HepG2 (cell line): ENCODE data around the gene SPPL2B. TPM values are rescaled to one million over a fixed set of nuclear protein-coding genes. Genes with fewer than 3 reads are reported as not detected.
A peak's percentile ranks its signal among the peaks of the same experiment; 100 is the strongest.

Experiments used
- AKAP8 ChIP-seq: sonication (generic); formaldehyde crosslinking; IDR thresholded peaks from 2 replicates; pipeline ENCODE4 v1.5.1; 2020; ENCODE audit warnings: mild to moderate bottlenecking, missing genetic modification reagents
- ARHGAP35 ChIP-seq: sonication (generic); formaldehyde crosslinking; IDR thresholded peaks from 2 replicates; pipeline ENCODE4 v1.9.0; 2022; ENCODE audit warnings: mild to moderate bottlenecking, inconsistent platforms, moderate library complexity, missing genetic modification reagents, borderline replicate concordance
- ESRRA ChIP-seq: sonication (generic); formaldehyde crosslinking; IDR thresholded peaks from 2 replicates; pipeline ENCODE4 v1.5.1; 2020; ENCODE audit warnings: mild to moderate bottlenecking, low read depth, missing genetic modification reagents
- FOSL2 ChIP-seq: sonication (generic); formaldehyde crosslinking; IDR thresholded peaks from 2 replicates; pipeline ENCODE4 v1.4.0; 2020; ENCODE audit warnings: missing genetic modification reagents
- HNF4G ChIP-seq, 2 experiments: sonication (generic) in 1 of 2; formaldehyde crosslinking in 1 of 2; IDR thresholded peaks; 2 replicates each; pipeline versions ENCODE4 v1.4.0 to v1.6.1; 2011 to 2020; ENCODE audit warnings: borderline replicate concordance in 2 of 2, low read depth in 2 of 2, mild to moderate bottlenecking in 2 of 2, low read length in 1 of 2, missing genetic modification reagents in 1 of 2, moderate library complexity in 1 of 2
- HOXD1 ChIP-seq: sonication (generic); formaldehyde crosslinking; IDR thresholded peaks from 2 replicates; pipeline ENCODE4 v1.5.0; 2020; ENCODE audit warnings: missing genetic modification reagents
- KDM5B ChIP-seq: sonication (generic); formaldehyde crosslinking; IDR thresholded peaks from 2 replicates; pipeline ENCODE4 v1.4.0; 2020; ENCODE audit warnings: missing genetic modification reagents, mild to moderate bottlenecking, borderline replicate concordance
- MXD4 ChIP-seq: IDR thresholded peaks from 2 replicates; pipeline ENCODE4 v1.6.1; 2016; ENCODE audit warnings: mild to moderate bottlenecking, missing biosample characterization, missing genetic modification reagents
- NR0B2 ChIP-seq: sonication (generic); formaldehyde crosslinking; IDR thresholded peaks from 2 replicates; pipeline ENCODE4 v1.4.0; 2020; ENCODE audit warnings: mild to moderate bottlenecking, missing genetic modification reagents
- NR2F1 ChIP-seq, 2 experiments: fragments of 450-650 bp in 1 of 2; formaldehyde crosslinking in 1 of 2; IDR thresholded peaks; 2 replicates each; pipeline versions ENCODE4 v1.5.0 to v1.6.1; 2016 to 2020; ENCODE audit warnings: mild to moderate bottlenecking in 1 of 2, missing compliant biosample characterization in 1 of 2, missing genetic modification reagents in 1 of 2, moderate library complexity in 1 of 2
- NR2F6 ChIP-seq, 2 experiments: IDR thresholded peaks; 2 replicates each; pipeline ENCODE4 v1.6.1; 2016; ENCODE audit warnings: antibody characterized with exemption in 1 of 2, mild to moderate bottlenecking in 1 of 2
- THRA ChIP-seq: sonication (generic); formaldehyde crosslinking; IDR thresholded peaks from 2 replicates; pipeline ENCODE4 v1.4.0; 2020; ENCODE audit warnings: missing genetic modification reagents, borderline replicate concordance
- ZBTB10 ChIP-seq: sonication (generic); formaldehyde crosslinking; IDR thresholded peaks from 2 replicates; pipeline ENCODE4 v1.4.0; 2020; ENCODE audit warnings: missing genetic modification reagents, borderline replicate concordance
- ZBTB34 ChIP-seq: sonication (generic); formaldehyde crosslinking; IDR thresholded peaks from 2 replicates; pipeline ENCODE4 v1.8.0; 2022; ENCODE audit warnings: mild to moderate bottlenecking, missing genetic modification reagents
- ZBTB46 ChIP-seq: sonication (generic); formaldehyde crosslinking; IDR thresholded peaks from 2 replicates; pipeline ENCODE4 v1.4.0; 2020; ENCODE audit warnings: mild to moderate bottlenecking, missing genetic modification reagents, borderline replicate concordance
- ZBTB7B ChIP-seq: sonication (generic); formaldehyde crosslinking; IDR thresholded peaks from 2 replicates; pipeline ENCODE4 v1.4.0; 2020; ENCODE audit warnings: missing genetic modification reagents
- ZMYM2 ChIP-seq: sonication (generic); formaldehyde crosslinking; IDR thresholded peaks from 2 replicates; pipeline ENCODE4 v1.8.0; 2022; ENCODE audit warnings: mild to moderate bottlenecking, missing genetic modification reagents
- ZNF160 ChIP-seq: sonication (generic); formaldehyde crosslinking; IDR thresholded peaks from 2 replicates; pipeline ENCODE4 v1.8.0; 2022; ENCODE audit warnings: mild to moderate bottlenecking, inconsistent platforms, missing genetic modification reagents
- ZNF713 ChIP-seq: sonication (generic); formaldehyde crosslinking; IDR thresholded peaks from 2 replicates; pipeline ENCODE4 v1.4.0; 2020; ENCODE audit warnings: mild to moderate bottlenecking, missing genetic modification reagents
- ZSCAN30 ChIP-seq: sonication (generic); formaldehyde crosslinking; IDR thresholded peaks from 2 replicates; pipeline ENCODE4 v1.5.0; 2020; ENCODE audit warnings: mild to moderate bottlenecking, missing genetic modification reagents
- polyA plus RNA-seq, 8 experiments: library from polyadenylated mRNA; depleted of rRNA in 3 of 8; stranded (reverse) in 7 of 8; unstranded in 1 of 8; fragments of >200 nt; fragmentation: Illumina TruSeq in 4 of 8; extraction: Trizol in 4 of 8; gene quantifications; 2 replicates each; pipeline versions ENCODE4 v1.2.1 to v1.2.3, GENCODE V29; 2011 to 2016; ENCODE audit warnings: low read depth in 4 of 8, missing spikeins in 1 of 8, mixed read lengths in 1 of 8; ENCODE audit not compliant: insufficient read depth in 1 of 8
- total RNA-seq, 5 experiments: library from RNA; depleted of rRNA; stranded (reverse); fragments of >200 nt; fragmentation: Illumina TruSeq; extraction: Trizol; gene quantifications; 2 replicates each; pipeline ENCODE4 v1.2.3, GENCODE V29; 2016; ENCODE audit warnings: low read depth in 1 of 5

SPPL2B gene
- total and polyA plus RNA-seq, 2 of the 13 experiments (the other 11 are each of a cell fraction or from before 2014, with no cell fraction given): 14.9 to 15.2 TPM

GRCh38 chr19:2288338-2288817 is 40.1 kb upstream of the SPPL2B start (continued):
- TF ChIP-seq THRA (CRISPR knock-in tag): peak; percentile 19; the same call in 1 of the 2 replicates
- 0 out of 2 replicates have a peak, but pooled peaks have one; percentile 57 for TF ChIP-seq AKAP8 (CRISPR knock-in tag)
- TF ChIP-seq HNF4G (IDR thresholded peaks at IDR 0.05; ENCODE audit: borderline replicate concordance, low read depth, low read length): peak; percentile 49
- peak; percentile 33; the same call in 1 of the 2 replicates for TF ChIP-seq HNF4G (CRISPR knock-in tag; IDR thresholded peaks at IDR 0.05; ENCODE audit: borderline replicate concordance, low read depth)
- TF ChIP-seq ZMYM2: peak; percentile 92
- 0 out of 2 replicates have a peak, but pooled peaks have one; percentile 38 for TF ChIP-seq MXD4 (CRISPR knock-in tag)
- TF ChIP-seq ZBTB46 (CRISPR knock-in tag): peak; percentile 65; the same call in 1 of the 2 replicates
- no peak for TF ChIP-seq ZNF713 (CRISPR knock-in tag)
- TF ChIP-seq ZBTB7B (CRISPR knock-in tag): peak; percentile 61
- peak in 1 of 2 experiments; percentile 78; a peak in 3 of 4 replicates for TF ChIP-seq NR2F1 (CRISPR knock-in tag; IDR thresholded peaks at IDR 0.05)
- TF ChIP-seq ZBTB10 (CRISPR knock-in tag): peak; percentile 90
- peak; percentile 61; the same call in 1 of the 2 replicates for TF ChIP-seq ARHGAP35 (CRISPR knock-in tag)
- 0 out of 2 replicates have a peak, but pooled peaks have one; percentile 6 for TF ChIP-seq NR0B2 (CRISPR knock-in tag)
- TF ChIP-seq KDM5B: peak; percentile 51; the same call in 1 of the 2 replicates
- TF ChIP-seq ESRRA (CRISPR knock-in tag): peak; percentile 86
- 0 out of 2 replicates have a peak, but pooled peaks have one; percentile 43 for TF ChIP-seq ZNF160 (CRISPR knock-in tag)
- no peak for TF ChIP-seq ZSCAN30 (CRISPR knock-in tag)
- TF ChIP-seq HOXD1 (CRISPR knock-in tag): 0 out of 2 replicates have a peak, but pooled peaks have one; percentile 28
- peak; percentile 75 for TF ChIP-seq NR2F6 (IDR thresholded peaks at IDR 0.05)
- TF ChIP-seq NR2F6 (CRISPR knock-in tag; IDR thresholded peaks at IDR 0.05): peak; percentile 52; the same call in 1 of the 2 replicates
- TF ChIP-seq ZBTB34 (CRISPR knock-in tag): no peak
- TF ChIP-seq FOSL2 (CRISPR knock-in tag): no peak
